T-helper 1 cell (primary cell): Measurements from ENCODE around the gene ZMYM2.

ENCODE experiments used
- DNase-seq, 5 donors: peaks; one replicate each; pipeline ENCODE4 v3.0.0-alpha.2; 2012 to 2020

The ZMYM2 gene

GRCh38 chr13:20109037-20109436 is 150.5 kb downstream of the ZMYM2 start:
- DNase-seq = no peak

GRCh38 chr13:20114066-20114610 is 155.6 kb downstream of the ZMYM2 start:
- DNase-seq = no peak

GRCh38 chr13:20116213-20116612 is 157.7 kb downstream of the ZMYM2 start:
- DNase-seq = no peak

- DNase-seq = peak in 3 of 5 donors; percentile 33 to 39 (median 36)
Measured at GRCh38 chr13:20118268-20119140, 160.0 kb downstream of the ZMYM2 start.

- no peak for DNase-seq
Measured at GRCh38 chr13:20119960-20120359, 161.4 kb downstream of the ZMYM2 start.

GRCh38 chr13:20121159-20121525 is 162.6 kb downstream of the ZMYM2 start:
- no peak for DNase-seq

GRCh38 chr13:20124303-20124702 is 165.8 kb downstream of the ZMYM2 start:
- DNase-seq = no peak

- no peak for DNase-seq
Measured at GRCh38 chr13:20125129-20125782, 166.7 kb downstream of the ZMYM2 start.

GRCh38 chr13:20125783-20126165 is 167.2 kb downstream of the ZMYM2 start:
- DNase-seq = no peak

GRCh38 chr13:20126541-20127261 is 168.2 kb downstream of the ZMYM2 start:
- no peak for DNase-seq

GRCh38 chr13:20127262-20127561 is 168.7 kb downstream of the ZMYM2 start:
- DNase-seq = peak in 1 of 5 donors; percentile 53

- peak in 3 of 5 donors; percentile 21 to 63 (median 26) for DNase-seq
Measured at GRCh38 chr13:20127562-20128458, 169.3 kb downstream of the ZMYM2 start.

- DNase-seq = peak in 1 of 5 donors; percentile 9
Measured at GRCh38 chr13:20128459-20128931, 170.0 kb downstream of the ZMYM2 start.

GRCh38 chr13:20129076-20129475 is 170.5 kb downstream of the ZMYM2 start:
- no peak for DNase-seq

GRCh38 chr13:20130012-20130411 is 171.5 kb downstream of the ZMYM2 start:
- DNase-seq = no peak

- DNase-seq = no peak
Measured at GRCh38 chr13:20130652-20131051, 172.1 kb downstream of the ZMYM2 start.

GRCh38 chr13:20131057-20131832 is 172.7 kb downstream of the ZMYM2 start:
- no peak for DNase-seq

- DNase-seq = no peak
Measured at GRCh38 chr13:20132052-20132634, 173.6 kb downstream of the ZMYM2 start.

GRCh38 chr13:20134732-20135131 is 176.2 kb downstream of the ZMYM2 start:
- DNase-seq = no peak

- peak in 2 of 5 donors; percentile 17 to 45 for DNase-seq
Measured at GRCh38 chr13:20136781-20137703, 178.5 kb downstream of the ZMYM2 start.
